ENCODE measurements around the gene PKDREJ.

The PKDREJ gene

GRCh38 chr22:46240073-46240472, 23.1 kb downstream of the PKDREJ start:
- DNase-seq (ENCODE audit: low read depth, low spot score): no peak
- Histone ChIP-seq H3K9ac (ENCODE audit: insufficient read length, low read depth) (no peak overlapping the region), H3K36me3 (ENCODE audit: insufficient read depth, insufficient read length, low read length) (peaks cover 8% of the 10 kb centered on the region), H3K4me3 (ENCODE audit: insufficient read length, low read depth) (no peak overlapping the region), H3K27me3 (ENCODE audit: insufficient read depth, insufficient read length) (no peaks in the 10 kb centered on the region), H3K9me3 (ENCODE audit: insufficient read depth, low read length) (peaks cover 16% of the 10 kb centered on the region; the same call in 1 of the 2 replicates), H3K4me1 (ENCODE audit: insufficient read depth, insufficient read length) (no peaks in the 10 kb centered on the region)
- TF ChIP-seq YY1 (IDR thresholded peaks at IDR 0.05; ENCODE audit: insufficient read depth, insufficient read length) (no peak), SUZ12 (IDR thresholded peaks at IDR 0.05; ENCODE audit: extremely low read depth, insufficient read depth, insufficient read length) (no peak), ZNF274 (IDR thresholded peaks at IDR 0.05; ENCODE audit: low read depth, low read length) (no peak)

GRCh38 chr22:46239261-46240048, 23.7 kb downstream of the PKDREJ start:
- Histone ChIP-seq H3K36me3 (ENCODE audit: insufficient read depth, insufficient read length, low read length) (peaks cover 3% of the 10 kb centered on the region), H3K4me3 (ENCODE audit: insufficient read length, low read depth) (no peak overlapping the region), H3K27me3 (ENCODE audit: insufficient read depth, insufficient read length) (no peaks in the 10 kb centered on the region), H3K9ac (ENCODE audit: insufficient read length, low read depth) (no peak overlapping the region), H3K9me3 (ENCODE audit: insufficient read depth, low read length) (peaks cover 16% of the 10 kb centered on the region; the same call in 1 of the 2 replicates), H3K4me1 (ENCODE audit: insufficient read depth, insufficient read length) (no peaks in the 10 kb centered on the region)
- TF ChIP-seq SUZ12 (IDR thresholded peaks at IDR 0.05; ENCODE audit: extremely low read depth, insufficient read depth, insufficient read length) (no peak), ZNF274 (IDR thresholded peaks at IDR 0.05; ENCODE audit: low read depth, low read length) (no peak), YY1 (IDR thresholded peaks at IDR 0.05; ENCODE audit: insufficient read depth, insufficient read length) (no peak)
- DNase-seq (ENCODE audit: low read depth, low spot score): no peak

- H3K36me3 ChIP-seq (ENCODE audit: insufficient read depth, insufficient read length, low read length): peaks cover 2% of the 10 kb centered on the region
- no peak overlapping the region for H3K4me3 ChIP-seq (ENCODE audit: insufficient read length, low read depth)
- TF ChIP-seq YY1 (IDR thresholded peaks at IDR 0.05; ENCODE audit: insufficient read depth, insufficient read length): no peak
- no peak for TF ChIP-seq ZNF274 (IDR thresholded peaks at IDR 0.05; ENCODE audit: low read depth, low read length)
- no peak for TF ChIP-seq SUZ12 (IDR thresholded peaks at IDR 0.05; ENCODE audit: extremely low read depth, insufficient read depth, insufficient read length)
- H3K9ac ChIP-seq (ENCODE audit: insufficient read length, low read depth): no peak overlapping the region
- H3K4me1 ChIP-seq (ENCODE audit: insufficient read depth, insufficient read length): no peaks in the 10 kb centered on the region
- H3K27me3 ChIP-seq (ENCODE audit: insufficient read depth, insufficient read length): no peaks in the 10 kb centered on the region
- peaks cover 16% of the 10 kb centered on the region; the same call in 1 of the 2 replicates for H3K9me3 ChIP-seq (ENCODE audit: insufficient read depth, low read length)
- DNase-seq (ENCODE audit: low read depth, low spot score): no peak
These were observed 24.6 kb downstream of the PKDREJ start for GRCh38 chr22:46238541-46238940.

- no peak for TF ChIP-seq YY1 (IDR thresholded peaks at IDR 0.05; ENCODE audit: insufficient read depth, insufficient read length)
- no peak for TF ChIP-seq SUZ12 (IDR thresholded peaks at IDR 0.05; ENCODE audit: extremely low read depth, insufficient read depth, insufficient read length)
- no peak for TF ChIP-seq ZNF274 (IDR thresholded peaks at IDR 0.05; ENCODE audit: low read depth, low read length)
- H3K36me3 ChIP-seq (ENCODE audit: insufficient read depth, insufficient read length, low read length): no peaks in the 10 kb centered on the region
- H3K9me3 ChIP-seq (ENCODE audit: insufficient read depth, low read length): peaks cover 16% of the 10 kb centered on the region; the same call in 1 of the 2 replicates
- H3K4me3 ChIP-seq (ENCODE audit: insufficient read length, low read depth): no peak overlapping the region
- no peaks in the 10 kb centered on the region for H3K27me3 ChIP-seq (ENCODE audit: insufficient read depth, insufficient read length)
- H3K4me1 ChIP-seq (ENCODE audit: insufficient read depth, insufficient read length): peaks cover 2% of the 10 kb centered on the region
- no peak overlapping the region for H3K9ac ChIP-seq (ENCODE audit: insufficient read length, low read depth)
- no peak for DNase-seq (ENCODE audit: low read depth, low spot score)
These were observed 25.6 kb downstream of the PKDREJ start for GRCh38 chr22:46237453-46238124.

- Histone ChIP-seq H3K27me3 (ENCODE audit: insufficient read depth, insufficient read length) (no peaks in the 10 kb centered on the region), H3K36me3 (ENCODE audit: insufficient read depth, insufficient read length, low read length) (no peaks in the 10 kb centered on the region), H3K9me3 (ENCODE audit: insufficient read depth, low read length) (peaks cover 16% of the 10 kb centered on the region; the same call in 1 of the 2 replicates), H3K4me1 (ENCODE audit: insufficient read depth, insufficient read length) (peaks cover 2% of the 10 kb centered on the region), H3K9ac (ENCODE audit: insufficient read length, low read depth) (no peak overlapping the region), H3K4me3 (ENCODE audit: insufficient read length, low read depth) (no peak overlapping the region)
- TF ChIP-seq YY1 (IDR thresholded peaks at IDR 0.05; ENCODE audit: insufficient read depth, insufficient read length) (no peak), SUZ12 (IDR thresholded peaks at IDR 0.05; ENCODE audit: extremely low read depth, insufficient read depth, insufficient read length) (no peak), ZNF274 (IDR thresholded peaks at IDR 0.05; ENCODE audit: low read depth, low read length) (no peak)
- no peak for DNase-seq (ENCODE audit: low read depth, low spot score)
These were observed 28.2 kb downstream of the PKDREJ start for GRCh38 chr22:46234969-46235368.

GRCh38 chr22:46233231-46233630, 29.9 kb downstream of the PKDREJ start:
- H3K9me3 ChIP-seq (ENCODE audit: insufficient read depth, low read length): peaks cover 11% of the 10 kb centered on the region; the same call in 1 of the 2 replicates
- TF ChIP-seq SUZ12 (IDR thresholded peaks at IDR 0.05; ENCODE audit: extremely low read depth, insufficient read depth, insufficient read length) (no peak), YY1 (IDR thresholded peaks at IDR 0.05; ENCODE audit: insufficient read depth, insufficient read length) (no peak), ZNF274 (IDR thresholded peaks at IDR 0.05; ENCODE audit: low read depth, low read length) (no peak)
- H3K27me3 ChIP-seq (ENCODE audit: insufficient read depth, insufficient read length): no peaks in the 10 kb centered on the region
- H3K9ac ChIP-seq (ENCODE audit: insufficient read length, low read depth): no peak overlapping the region
- no peaks in the 10 kb centered on the region for H3K36me3 ChIP-seq (ENCODE audit: insufficient read depth, insufficient read length, low read length)
- no peak for DNase-seq (ENCODE audit: low read depth, low spot score)
- no peak overlapping the region for H3K4me3 ChIP-seq (ENCODE audit: insufficient read length, low read depth)
- peaks cover 2% of the 10 kb centered on the region for H3K4me1 ChIP-seq (ENCODE audit: insufficient read depth, insufficient read length)
